Left renal cortex interstitium (tissue), 4 donors: ENCODE measurements around the gene CD44. TPM values are rescaled to one million over a fixed set of nuclear protein-coding genes. Genes with fewer than 3 reads are reported as not detected.
"Not testable (repeated sequence)": the region's sequence is repeated elsewhere in the genome, so short reads cannot be mapped to it uniquely, and the experiment has no call there.

Source experiments
- DNase-seq, 4 donors: peaks; one replicate each; pipeline ENCODE4 v3.0.0-alpha.2; 2013; ENCODE audit warnings: low read depth in 4 of 4, low spot score in 2 of 4, missing footprints in 1 of 4
- polyA plus RNA-seq, 4 donors: library from polyadenylated mRNA; unstranded; fragments of 120-200 nt; gene quantifications; one replicate each; pipeline ENCODE4 v1.2.1, GENCODE V29; 2013; ENCODE audit not compliant: insufficient read length in 4 of 4

The CD44 gene
- 10 to 100 TPM; 10.2 to 20.3 (median 10.7) TPM for polyA plus RNA-seq

- no peak for DNase-seq
Observed at GRCh38 chr11:35138943-35139721, at the start of gene CD44. Gene CD44 (plus strand): TSS chr11:35139171. CDS start chr11:35139304, 133 bp downstream.

- DNase-seq, result no peak
Observed at GRCh38 chr11:35089666-35090065, 49.3 kb upstream of the CD44 start.

- no peak for DNase-seq
Observed at GRCh38 chr11:35090125-35090524, 48.8 kb upstream of the CD44 start.

GRCh38 chr11:35090991-35091390 is 48.0 kb upstream of the CD44 start:
- not testable (repeated sequence) for DNase-seq

- DNase-seq, result no peak
Observed at GRCh38 chr11:35096723-35097122, 42.2 kb upstream of the CD44 start.

GRCh38 chr11:35097814-35098455 is 41.0 kb upstream of the CD44 start:
- DNase-seq, result no peak

DNA sequence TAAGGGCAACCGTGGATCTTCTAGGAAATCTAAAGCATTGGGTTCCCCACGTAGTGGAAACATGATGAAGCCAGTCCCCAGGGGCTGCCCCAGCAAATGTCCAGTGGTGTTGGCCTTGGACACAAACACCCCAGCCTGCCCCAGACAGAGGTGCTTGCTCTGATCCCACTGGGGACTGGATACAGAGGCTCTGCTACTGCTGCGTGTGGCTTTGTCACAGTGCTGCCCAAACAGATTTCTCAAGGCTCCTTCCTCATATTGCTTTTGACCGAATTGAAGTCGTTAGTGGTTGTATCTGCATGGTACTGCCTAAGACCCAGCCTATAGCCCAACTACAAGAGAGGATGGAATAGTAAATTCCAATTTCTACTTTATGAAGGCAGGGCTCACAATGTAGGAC is 40.1 kb upstream of the CD44 start:
- no peak for DNase-seq

DNA sequence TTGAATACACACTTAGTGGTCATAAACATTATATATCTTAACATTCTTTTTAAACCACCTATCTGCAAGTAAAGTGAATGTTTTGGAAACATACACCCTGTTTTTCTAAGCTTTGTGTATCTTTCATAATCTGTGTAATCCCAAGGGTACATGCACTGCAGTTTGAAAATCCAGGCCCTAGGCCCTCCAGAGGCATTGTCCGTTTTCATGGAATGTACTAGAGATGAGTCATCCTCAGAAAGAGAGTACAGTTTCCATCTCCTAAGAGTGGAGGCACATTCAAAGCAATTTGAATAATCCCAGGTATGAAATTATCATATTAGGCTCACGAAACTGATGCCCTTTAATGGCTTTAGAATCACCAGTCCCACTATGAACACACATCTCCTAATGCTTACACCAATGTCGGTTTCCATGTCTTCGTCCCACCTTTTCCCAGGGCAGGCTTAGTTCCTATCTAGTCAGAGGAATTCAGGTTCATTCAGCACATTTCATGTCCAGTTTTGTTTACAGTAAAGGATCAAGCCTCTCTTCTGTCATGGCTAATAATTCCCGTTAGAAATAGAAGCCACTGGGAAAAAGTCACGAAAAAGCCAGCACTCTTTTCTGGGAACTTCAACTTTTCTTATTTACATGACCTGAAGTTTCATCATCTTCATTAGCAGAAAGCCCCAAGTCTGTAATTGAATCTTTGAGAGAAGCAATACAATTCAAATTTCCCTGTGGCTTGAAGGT is 39.5 kb upstream of the CD44 start:
- DNase-seq, result no peak

- DNase-seq, result peak in 1 of 4 donors; percentile 19
Observed at GRCh38 chr11:35100013-35100383, 39.0 kb upstream of the CD44 start.

DNA sequence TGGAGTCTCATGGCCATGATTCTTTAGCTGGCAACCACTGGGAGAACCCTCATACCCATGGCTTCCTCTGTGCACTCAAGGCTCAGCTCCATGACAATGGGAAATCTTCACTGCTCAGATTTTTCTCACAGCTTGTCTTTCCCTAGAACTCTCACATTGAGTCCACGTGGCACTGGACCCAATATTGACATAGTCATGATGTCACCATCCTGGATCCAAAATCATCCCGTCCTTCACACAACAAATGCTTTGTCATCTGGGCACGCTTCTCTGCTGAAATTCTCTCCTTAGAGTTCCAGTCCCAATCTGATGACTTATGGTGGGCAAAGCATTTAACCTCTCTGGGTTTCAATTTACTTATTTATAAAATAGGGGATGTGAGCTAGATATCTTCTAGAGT is 37.7 kb upstream of the CD44 start:
- no peak for DNase-seq

DNA sequence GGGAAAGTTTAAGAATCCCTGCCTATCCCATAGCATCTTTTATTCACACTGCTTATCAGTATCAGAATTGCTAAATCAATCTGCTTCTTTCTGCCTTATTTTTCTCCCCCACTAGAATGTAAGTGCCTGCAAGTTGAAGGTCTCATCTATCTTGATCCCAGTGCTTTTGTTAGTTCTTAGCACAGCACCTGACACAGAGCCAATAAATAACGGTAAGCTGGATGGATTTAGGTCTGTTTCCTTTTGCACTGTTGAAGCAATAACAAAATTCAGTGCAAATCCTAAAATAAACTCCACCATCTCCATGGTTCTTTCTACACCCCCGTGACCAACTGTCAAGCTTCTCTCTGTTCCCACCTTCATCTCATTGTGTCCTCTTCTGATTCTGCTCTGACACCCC is 36.7 kb upstream of the CD44 start:
- DNase-seq, result no peak

GRCh38 chr11:35103366-35104208 is 35.4 kb upstream of the CD44 start:
- no peak for DNase-seq

DNA sequence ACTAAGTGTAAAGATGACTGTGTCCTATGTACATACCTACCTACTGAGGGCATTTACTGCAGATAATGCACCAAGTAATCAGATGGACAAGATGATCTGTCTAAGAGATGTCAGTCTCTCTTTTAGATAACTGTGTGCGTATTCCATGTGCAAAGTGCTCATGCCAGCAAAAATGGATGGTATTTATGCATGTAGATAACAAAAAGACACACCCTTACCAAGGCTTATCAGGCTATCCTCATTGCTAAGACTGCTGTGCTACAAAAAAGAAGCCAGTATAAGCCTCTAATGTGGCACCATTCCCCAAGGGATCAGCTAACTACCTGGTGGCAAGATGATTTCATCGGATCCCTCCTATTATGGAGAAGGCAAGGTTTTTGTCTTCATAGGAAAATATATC is 34.3 kb upstream of the CD44 start:
- no peak for DNase-seq

DNA sequence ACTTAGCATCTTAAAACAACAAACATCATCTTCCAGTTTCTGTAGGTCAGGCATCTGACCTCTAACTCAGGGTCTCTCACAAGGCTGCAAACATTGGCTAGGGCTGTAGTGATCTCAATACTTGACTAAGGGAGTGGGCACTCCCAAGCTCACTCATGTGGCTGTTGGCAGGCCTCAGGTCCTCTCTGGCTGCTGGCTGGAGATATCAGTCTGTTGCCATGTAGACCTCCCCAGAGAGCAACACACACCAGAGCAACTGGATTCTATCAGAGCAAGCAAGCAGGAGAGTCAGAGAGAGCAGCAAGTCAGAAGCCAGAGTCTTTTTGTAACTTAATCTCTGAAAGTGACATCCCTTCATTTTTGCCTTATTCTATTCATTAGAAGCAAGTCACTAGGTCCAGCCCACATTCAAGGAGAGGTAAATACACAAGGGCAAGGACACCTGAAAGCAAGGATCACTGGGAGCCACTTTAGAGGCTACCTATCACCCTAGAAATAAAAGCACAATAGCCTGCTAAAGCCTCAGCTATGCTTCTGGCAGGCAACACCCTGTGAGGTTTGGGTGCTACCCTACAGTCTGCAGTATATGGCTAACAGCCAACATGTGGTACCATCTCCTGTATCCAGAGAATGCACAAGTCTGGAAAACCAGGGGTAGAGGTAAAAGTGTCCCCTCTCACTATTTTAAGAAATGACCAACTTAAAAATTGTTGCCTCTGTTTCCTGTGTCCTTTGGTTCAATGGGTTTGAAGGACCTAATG is 33.5 kb upstream of the CD44 start:
- DNase-seq, result no peak

DNA sequence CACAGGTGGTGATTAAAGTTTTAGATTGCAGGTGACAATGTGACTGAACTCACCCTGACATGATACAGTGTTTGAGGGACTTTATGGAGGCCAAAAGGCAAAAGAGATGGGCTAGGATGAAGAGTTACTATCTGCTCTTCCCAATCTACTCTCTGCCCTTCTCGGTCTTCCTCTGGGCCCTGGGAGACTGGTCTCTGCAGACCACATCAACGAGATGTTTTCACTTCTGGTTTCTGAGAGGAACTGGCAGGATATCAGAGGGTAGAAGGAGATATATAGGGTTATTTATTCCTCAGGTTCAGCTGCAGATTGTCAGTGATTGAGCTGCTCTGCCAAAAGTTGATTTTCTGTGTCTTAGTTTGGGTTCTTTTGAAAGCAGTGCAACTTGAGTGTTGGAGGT is 32.4 kb upstream of the CD44 start:
- no peak for DNase-seq

DNA sequence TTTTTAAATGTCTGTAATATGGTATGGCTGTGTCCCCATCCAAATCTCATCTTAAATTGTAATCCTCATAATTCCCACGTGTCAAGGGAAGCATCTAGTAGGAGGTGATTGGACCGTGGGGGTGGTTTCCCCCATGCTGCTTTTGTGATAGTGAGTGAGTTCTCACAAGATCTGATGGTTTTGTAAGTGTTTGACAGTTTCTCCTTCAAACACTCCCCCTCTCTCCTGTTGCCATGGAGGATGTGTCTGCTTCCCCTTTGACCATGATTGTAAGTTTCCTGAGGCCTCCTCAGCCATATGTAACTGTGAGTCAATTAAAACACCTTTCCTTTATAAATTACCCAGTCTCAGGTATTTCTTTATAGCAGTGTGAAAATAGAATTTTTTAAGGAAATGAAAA is 31.1 kb upstream of the CD44 start:
- DNase-seq, result no peak

- DNase-seq, result not testable (repeated sequence)
Observed at GRCh38 chr11:35108336-35108735, 30.6 kb upstream of the CD44 start.

DNA sequence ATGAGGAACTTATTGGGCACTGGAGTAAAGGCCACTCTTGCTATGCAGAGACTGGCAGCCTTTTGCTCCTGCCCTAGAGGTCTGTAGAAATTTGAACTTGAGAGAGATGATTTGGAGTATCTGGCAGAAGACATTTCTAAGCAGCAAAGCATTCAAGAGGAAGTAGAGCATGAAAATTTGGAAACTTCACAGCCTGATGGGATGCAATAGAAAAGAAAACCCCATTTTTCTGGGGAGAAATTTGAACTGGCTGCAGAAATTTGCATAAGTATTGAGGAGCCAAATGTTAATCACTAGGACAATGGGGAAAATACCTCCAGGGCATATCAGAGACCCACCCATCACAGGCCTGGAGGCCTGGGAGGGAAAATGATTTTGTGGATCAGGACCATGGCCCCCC is 29.9 kb upstream of the CD44 start:
- no peak for DNase-seq

GRCh38 chr11:35109827-35110226 is 29.1 kb upstream of the CD44 start:
- DNase-seq, result no peak
